CD14-positive monocyte (primary cell): ENCODE data around the gene NLGN1. TPM values are rescaled to one million over a fixed set of nuclear protein-coding genes. Genes with fewer than 3 reads are reported as not detected.

Source experiments
- DNase-seq, 3 donors: peaks; one replicate each; pipeline ENCODE4 v3.0.0-alpha.2; 2011 to 2022
- H2AFZ ChIP-seq: 2 replicates; pipeline ENCODE4 v1.6.0; 2012; ENCODE audit warnings: mild to moderate bottlenecking, low read depth, low read length, inconsistent platforms; ENCODE audit not compliant: insufficient read depth, poor library complexity, severe bottlenecking
- H3K27ac ChIP-seq, 2 donors: 1 replicate in 1 of 2; 2 replicates in 1 of 2; pipeline ENCODE4 v1.5.1; 2012 to 2013; ENCODE audit warnings: low read length in 2 of 2, control low read depth in 1 of 2, inconsistent platforms in 1 of 2, low read depth in 1 of 2, mild to moderate bottlenecking in 1 of 2
- H3K27me3 ChIP-seq, 2 donors: one replicate each; pipeline versions ENCODE4 v1.6.0 to v1.6.1; 2011 to 2013; ENCODE audit warnings: low read length in 2 of 2; ENCODE audit not compliant: control insufficient read depth in 2 of 2, insufficient read depth in 2 of 2
- H3K36me3 ChIP-seq, 2 donors: replicated peaks in 1 of 2; 1 replicate in 1 of 2; 2 replicates in 1 of 2; pipeline versions ENCODE4 v1.5.1 to v1.6.1; 2012 to 2013; ENCODE audit warnings: low read length in 2 of 2, control low read depth in 1 of 2, inconsistent platforms in 1 of 2, mild to moderate bottlenecking in 1 of 2; ENCODE audit not compliant: insufficient read depth in 2 of 2, control insufficient read depth in 1 of 2
- H3K4me1 ChIP-seq, 2 donors: 1 replicate in 1 of 2; 2 replicates in 1 of 2; pipeline versions ENCODE4 v1.5.1 to v1.6.1; 2012 to 2013; ENCODE audit warnings: low read length in 2 of 2, control low read depth in 1 of 2, inconsistent platforms in 1 of 2, mild to moderate bottlenecking in 1 of 2, moderate library complexity in 1 of 2; ENCODE audit not compliant: insufficient read depth in 2 of 2, control insufficient read depth in 1 of 2
- H3K4me2 ChIP-seq: replicated peaks from 2 replicates; pipeline ENCODE3; 2012; ENCODE audit warnings: low read length, moderate library complexity, mild to moderate bottlenecking; ENCODE audit not compliant: poor library complexity, severe bottlenecking; ENCODE audit errors: extremely low read depth
- H3K4me3 ChIP-seq, 3 experiments: fragments of 200-600 bp in 1 of 3; sonication (generic) in 1 of 3; replicated peaks in 1 of 3; 1 replicate in 2 of 3; 2 replicates in 1 of 3; pipeline ENCODE4 v1.5.1; 2011 to 2013; ENCODE audit warnings: low read length in 3 of 3, mild to moderate bottlenecking in 3 of 3, control low read depth in 2 of 3, low read depth in 2 of 3, inconsistent platforms in 1 of 3, moderate library complexity in 1 of 3
- H3K79me2 ChIP-seq: 2 replicates; pipeline ENCODE4 v1.6.0; 2012; ENCODE audit warnings: mild to moderate bottlenecking, control low read depth, inconsistent platforms, low read length, moderate library complexity; ENCODE audit not compliant: insufficient read depth
- H3K9ac ChIP-seq: 2 replicates; pipeline ENCODE4 v1.6.0; 2017; ENCODE audit warnings: low read length, mild to moderate bottlenecking; ENCODE audit not compliant: insufficient read depth, poor library complexity, severe bottlenecking
- H3K9me3 ChIP-seq, 2 donors: replicated peaks in 1 of 2; 1 replicate in 1 of 2; 2 replicates in 1 of 2; pipeline versions ENCODE4 v1.5.1 to v1.6.1; 2012 to 2013; ENCODE audit warnings: low read length in 2 of 2, control low read depth in 1 of 2; ENCODE audit not compliant: control insufficient read depth in 1 of 2, insufficient read depth in 1 of 2
- H4K20me1 ChIP-seq: 2 replicates; pipeline ENCODE4 v1.6.0; 2012; ENCODE audit warnings: mild to moderate bottlenecking, low read length, control low read depth, moderate library complexity; ENCODE audit not compliant: insufficient read depth
- H3K27ac Mint-ChIP-seq, 7 donors: one replicate each; pipeline ENCODE4 v1.8.0; 2020; ENCODE audit warnings: mild to moderate bottlenecking in 7 of 7, mixed read lengths in 7 of 7, moderate library complexity in 6 of 7, inconsistent platforms in 2 of 7
- H3K27me3 Mint-ChIP-seq, 3 donors: one replicate each; pipeline ENCODE4 v1.8.0; 2021 to 2022; ENCODE audit warnings: low read depth in 3 of 3, mild to moderate bottlenecking in 3 of 3, mixed read lengths in 3 of 3, moderate library complexity in 3 of 3, inconsistent platforms in 1 of 3
- H3K36me3 Mint-ChIP-seq, 2 donors: one replicate each; pipeline ENCODE4 v1.8.0; 2020; ENCODE audit warnings: mixed read lengths in 2 of 2, inconsistent platforms in 1 of 2, mild to moderate bottlenecking in 1 of 2
- H3K4me1 Mint-ChIP-seq: one replicate; pipeline ENCODE4 v1.8.0; 2020; ENCODE audit warnings: mild to moderate bottlenecking, mixed read lengths
- H3K4me3 Mint-ChIP-seq, 2 donors: one replicate each; pipeline ENCODE4 v1.8.0; 2020; ENCODE audit warnings: mild to moderate bottlenecking in 2 of 2, mixed read lengths in 2 of 2, moderate library complexity in 1 of 2
- H3K9me3 Mint-ChIP-seq, 7 donors: one replicate each; pipeline ENCODE4 v1.8.0; 2020 to 2022; ENCODE audit warnings: mixed read lengths in 7 of 7, mild to moderate bottlenecking in 6 of 7, moderate library complexity in 6 of 7, inconsistent platforms in 2 of 7
- CTCF ChIP-seq: fragments of 200-600 bp; IDR thresholded peaks from one replicate; pipeline ENCODE4 v1.8.0; 2022; ENCODE audit warnings: antibody characterized with exemption, mild to moderate bottlenecking
- WGBS: methylation state at CpG from one replicate; pipeline ENCODE4 v1.1.5; 2013; ENCODE audit warnings: missing lambda C conversion rate; ENCODE audit not compliant: insufficient coverage; 5-methylcytosine and 5-hydroxymethylcytosine counted together
- intact Hi-C, 2 donors: fragments of 100-400 bp; cut with micrococcal nuclease; formaldehyde crosslinking; loops; one replicate each; pipeline versions ENCODE4 v1.15.0 to v1.15.1; 2023
- polyA plus RNA-seq, 3 donors: library from polyadenylated mRNA; depleted of rRNA in 1 of 3; unstranded in 2 of 3; stranded (reverse) in 1 of 3; fragments of 300-500 nt in 2 of 3; fragments of >200 nt in 1 of 3; fragmentation: Illumina TruSeq in 2 of 3; gene quantifications; 1 replicate in 2 of 3; 2 replicates in 1 of 3; pipeline ENCODE4 v1.2.3, GENCODE V29; 2012 to 2021

Gene NLGN1
- polyA plus RNA-seq, 3 donors, result not detected

DNA sequence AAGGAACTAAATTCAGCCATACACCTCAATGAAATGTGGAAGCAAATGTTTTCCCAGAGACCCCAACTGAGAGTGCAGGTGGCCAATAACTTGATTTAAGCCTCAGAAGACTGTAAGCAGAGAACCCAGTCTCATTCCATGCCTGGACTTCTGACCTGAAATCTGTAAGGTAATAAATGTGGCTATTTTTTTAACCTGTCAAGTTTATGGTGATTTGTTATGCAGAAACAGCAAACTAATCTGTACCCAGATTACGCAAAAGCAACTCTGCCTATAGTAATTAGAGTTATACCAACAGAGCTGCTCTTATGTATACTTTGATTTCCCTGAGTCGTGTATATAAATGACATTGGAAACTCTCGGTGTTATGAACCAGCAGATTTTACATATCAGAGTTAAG lies 927.6 kb downstream of the NLGN1 start:
- H3K9me3 ChIP-seq, result no peaks in the 10 kb centered on the region
- DNase-seq, result no peak
- no peaks in the 10 kb centered on the region for H3K27me3 Mint-ChIP-seq
- H3K4me3 ChIP-seq, result no peak overlapping the region
- no peak overlapping the region for H3K4me3 Mint-ChIP-seq
- H4K20me1 ChIP-seq, result no peaks in the 10 kb centered on the region
- no peaks in the 10 kb centered on the region for H3K79me2 ChIP-seq
- H3K4me1 Mint-ChIP-seq, result peaks cover 2% of the 10 kb centered on the region
- no peaks in the 10 kb centered on the region for H3K4me1 ChIP-seq
- TF ChIP-seq CTCF, result no peak
- no peaks in the 10 kb centered on the region for H3K27me3 ChIP-seq
- no peak overlapping the region for H3K27ac Mint-ChIP-seq
- no peak overlapping the region for H2AFZ ChIP-seq
- H3K4me2 ChIP-seq, result no peak overlapping the region
- H3K9me3 Mint-ChIP-seq, result peaks cover 0 to 9% (median 3%) of the 10 kb centered on the region in 7 donors
- intact Hi-C loops, result no loop called here
- H3K27ac ChIP-seq, result no peak overlapping the region
- no peak overlapping the region for H3K9ac ChIP-seq
- H3K36me3 ChIP-seq, result no peaks in the 10 kb centered on the region
- peaks cover 0 to 3% of the 10 kb centered on the region in 2 donors for H3K36me3 Mint-ChIP-seq
- WGBS, result no CpG with 5 or more reads among the region's 3 CpGs

- H3K4me3 Mint-ChIP-seq, result no peak overlapping the region
- H4K20me1 ChIP-seq, result no peaks in the 10 kb centered on the region
- H3K9ac ChIP-seq, result no peak overlapping the region
- peaks cover 8 to 9% of the 10 kb centered on the region in 2 donors for H3K4me1 ChIP-seq
- no peak overlapping the region for H2AFZ ChIP-seq
- H3K27me3 ChIP-seq, result no peaks in the 10 kb centered on the region
- no peak for TF ChIP-seq CTCF
- no peaks in the 10 kb centered on the region for H3K79me2 ChIP-seq
- intact Hi-C loops, result no loop called here
- no peak overlapping the region for H3K27ac ChIP-seq
- 100% methylated on average over 2 of the region's 7 CpGs for whole genome bisulfite sequencing
- no peak for DNase-seq
- peaks cover 0 to 3% of the 10 kb centered on the region in 2 donors for H3K36me3 Mint-ChIP-seq
- H3K4me2 ChIP-seq, result no peak overlapping the region
- peaks cover 9% of the 10 kb centered on the region for H3K4me1 Mint-ChIP-seq
- peak overlapping the region in 1 of 7 donors; percentile 1 for H3K27ac Mint-ChIP-seq
- peaks cover 0 to 10% (median 2%) of the 10 kb centered on the region in 7 donors for H3K9me3 Mint-ChIP-seq
- no peaks in the 10 kb centered on the region for H3K9me3 ChIP-seq
- no peaks in the 10 kb centered on the region for H3K36me3 ChIP-seq
- no peak overlapping the region for H3K4me3 ChIP-seq
- H3K27me3 Mint-ChIP-seq, result no peaks in the 10 kb centered on the region
Measured at GRCh38 chr3:174325834-174326700, 928.5 kb downstream of the NLGN1 start.
